SK-N-SH (cell line): ENCODE data around the gene DISP2. TPM values are rescaled to one million over a fixed set of nuclear protein-coding genes. Genes with fewer than 3 reads are reported as not detected.

Source experiments
- CTCF ChIA-PET: fragments of 300-600, 350-600 bp; formaldehyde crosslinking; extraction: SDS; loops from one replicate; lab custom pipeline; 2021; lab: Yijun Ruan, JAX
- POLR2A ChIA-PET: fragments of 350-600 bp; sonication (Branson Sonifier 250); formaldehyde crosslinking; extraction: SDS; loops from one replicate; lab custom pipeline; 2020; ENCODE audit warnings: antibody characterized with exemption, inconsistent platforms; lab: Yijun Ruan, JAX
- DNase-seq: peaks from one replicate; pipeline ENCODE4 v3.0.0; 2012
- H2AFZ ChIP-seq: fragments of 200-600 bp; sonication (generic); 2 replicates; pipeline ENCODE4 v1.8.1; 2016; ENCODE audit warnings: antibody characterized with exemption, mild to moderate bottlenecking, low read depth
- H3F3A ChIP-seq: fragments of 200-600 bp; sonication (generic); replicated peaks from 2 replicates; pipeline ENCODE3; 2016; ENCODE audit warnings: antibody characterized with exemption, mild to moderate bottlenecking; ENCODE audit not compliant: insufficient read depth
- H3K27ac ChIP-seq, 2 experiments: fragments of 200-500 bp in 1 of 2; fragments of 200-600 bp in 1 of 2; sonication (Bioruptor generic) in 1 of 2; sonication (generic), shearing (Covaris generic) in 1 of 2; 2 replicates each; pipeline versions ENCODE4 v1.5.1 to v1.6.1; 2014 to 2016; ENCODE audit warnings: low read depth in 2 of 2, inconsistent platforms in 1 of 2, low read length in 1 of 2, mild to moderate bottlenecking in 1 of 2, mixed read lengths in 1 of 2
- H3K27me3 ChIP-seq: fragments of 200-600 bp; sonication (generic), shearing (Covaris generic); 2 replicates; pipeline ENCODE4 v1.6.1; 2016; ENCODE audit warnings: mixed run types; ENCODE audit not compliant: insufficient read depth
- H3K36me3 ChIP-seq, 2 experiments: fragments of 200-500 bp in 1 of 2; fragments of 200-600 bp in 1 of 2; sonication (Bioruptor generic) in 1 of 2; sonication (generic) in 1 of 2; replicated peaks in 1 of 2; 2 replicates each; pipeline versions ENCODE3 to v1.5.1; 2014 to 2016; ENCODE audit warnings: low read length in 1 of 2, mild to moderate bottlenecking in 1 of 2; ENCODE audit not compliant: insufficient read depth in 2 of 2, control insufficient read depth in 1 of 2
- H3K4me1 ChIP-seq, 2 experiments: fragments of 200-500 bp in 1 of 2; fragments of 200-600 bp in 1 of 2; sonication (Bioruptor generic) in 1 of 2; sonication (generic), shearing (Covaris generic) in 1 of 2; 2 replicates each; pipeline versions ENCODE4 v1.5.1 to v1.6.1; 2014 to 2016; ENCODE audit warnings: low read depth in 1 of 2, low read length in 1 of 2, mixed run types in 1 of 2; ENCODE audit not compliant: insufficient read depth in 2 of 2, control insufficient read depth in 1 of 2
- H3K4me2 ChIP-seq: fragments of 200-600 bp; sonication (generic), shearing (Covaris generic); 2 replicates; pipeline ENCODE4 v1.6.1; 2017; ENCODE audit warnings: mixed run types
- H3K4me3 ChIP-seq, 2 experiments: fragments of 200-500 bp in 1 of 2; fragments of 200-600 bp in 1 of 2; sonication (Bioruptor generic) in 1 of 2; sonication (generic), shearing (Covaris generic) in 1 of 2; 2 replicates each; pipeline versions ENCODE4 v1.5.1 to v1.8.1; 2014 to 2016; ENCODE audit warnings: low read depth in 2 of 2, inconsistent platforms in 1 of 2, low read length in 1 of 2, mild to moderate bottlenecking in 1 of 2, mixed read lengths in 1 of 2, moderate library complexity in 1 of 2
- H3K79me2 ChIP-seq: fragments of 200-600 bp; sonication (generic); 2 replicates; pipeline ENCODE4 v1.8.1; 2017; ENCODE audit warnings: mild to moderate bottlenecking; ENCODE audit not compliant: insufficient read depth
- H3K9ac ChIP-seq: fragments of 200-600 bp; sonication (generic); 2 replicates; pipeline ENCODE4 v1.6.1; 2017; ENCODE audit warnings: mixed run types
- H3K9me2 ChIP-seq: fragments of 200-600 bp; sonication (generic); 2 replicates; pipeline ENCODE4 v1.6.1; 2017; ENCODE audit warnings: mixed run types
- H3K9me3 ChIP-seq: fragments of 200-600 bp; sonication (generic); 2 replicates; pipeline ENCODE4 v1.6.1; 2017; ENCODE audit warnings: mixed run types, mild to moderate bottlenecking, moderate library complexity
- H4K20me1 ChIP-seq: fragments of 200-600 bp; sonication (generic); 2 replicates; pipeline ENCODE4 v1.6.1; 2017; ENCODE audit warnings: mild to moderate bottlenecking, mixed run types; ENCODE audit not compliant: insufficient read depth
- CHD2 ChIP-seq: fragments of 150-350 bp; IDR thresholded peaks from 2 replicates; pipeline ENCODE4 v1.6.1; 2018; ENCODE audit warnings: low read length; ENCODE audit not compliant: partially characterized antibody
- IRF3 ChIP-seq: fragments of 150-350 bp; IDR thresholded peaks from 2 replicates; pipeline ENCODE4 v1.6.1; 2016; ENCODE audit warnings: mild to moderate bottlenecking, low read depth, low read length
- MAX ChIP-seq: IDR thresholded peaks from 2 replicates; pipeline ENCODE4 v1.4.0; 2012; ENCODE audit warnings: low read depth
- MEF2A ChIP-seq: IDR thresholded peaks from 2 replicates; pipeline ENCODE4 v1.4.0; 2012; ENCODE audit warnings: low read depth, borderline replicate concordance
- PBX3 ChIP-seq: IDR thresholded peaks from 2 replicates; pipeline ENCODE4; 2012
- POLR2AphosphoS5 ChIP-seq: IDR thresholded peaks from 2 replicates; pipeline ENCODE4 v1.6.1; 2012; ENCODE audit warnings: low read depth, low read length
- RCOR1 ChIP-seq: fragments of 150-350 bp; IDR thresholded peaks from 2 replicates; pipeline ENCODE4 v1.6.1; 2017; ENCODE audit warnings: antibody characterized with exemption, low read length
- REST ChIP-seq: IDR thresholded peaks from 2 replicates; pipeline ENCODE4 v1.6.1; 2012; ENCODE audit warnings: mild to moderate bottlenecking, low read depth, low read length, moderate library complexity
- RFX5 ChIP-seq: IDR thresholded peaks from 2 replicates; pipeline ENCODE4 v1.6.1; 2012; ENCODE audit warnings: mild to moderate bottlenecking, improper control_type of control experiment, low read length
- SMC3 ChIP-seq: IDR thresholded peaks from 2 replicates; pipeline ENCODE4 v1.6.1; 2012; ENCODE audit warnings: low read depth, low read length, improper control_type of control experiment
- USF2 ChIP-seq: fragments of 150-350 bp; IDR thresholded peaks from 2 replicates; pipeline ENCODE4 v1.6.1; 2017; ENCODE audit warnings: antibody characterized with exemption, low read length, low read depth, borderline replicate concordance
- ZBTB33 ChIP-seq: IDR thresholded peaks from 2 replicates; pipeline ENCODE4 v1.4.0; 2012; ENCODE audit warnings: low read depth, borderline replicate concordance
- WGBS: methylation state at CpG from one replicate; pipeline ENCODE4 v1.1.6; 2017; ENCODE audit warnings: low lambda C conversion rate; 5-methylcytosine and 5-hydroxymethylcytosine counted together
- polyA plus RNA-seq, 3 experiments: library from polyadenylated mRNA; depleted of rRNA; stranded (reverse); fragments of >200 nt; gene quantifications; 2 replicates each; pipeline ENCODE4 v1.2.3, GENCODE V29; 2012

DISP2 gene
- polyA plus RNA-seq, 1 of the 3 experiments (the other 2 are of a cell fraction): 0.12 TPM

GRCh38 chr15:40413036-40413435 lies 55.0 kb downstream of the DISP2 start:
- Histone ChIP-seq H3K9ac (no peak overlapping the region), H3K27me3 (no peaks in the 10 kb centered on the region), H3K9me3 (no peaks in the 10 kb centered on the region), H3K4me1 (no peaks in the 10 kb centered on the region), H2AFZ (no peak overlapping the region), H3K4me2 (no peak overlapping the region), H3K9me2 (no peaks in the 10 kb centered on the region), H3K79me2 (no peaks in the 10 kb centered on the region; the same call in 1 of the 2 replicates), H3K4me3 (no peak overlapping the region), H4K20me1 (no peaks in the 10 kb centered on the region), H3K36me3 (peaks cover 33 to 64% of the 10 kb centered on the region in 2 experiments), H3F3A (no peaks in the 10 kb centered on the region), H3K27ac (no peak overlapping the region)
- TF ChIP-seq REST (peak; percentile 71; the same call in 1 of the 2 replicates), IRF3 (no peak), MAX (no peak)
- POLR2A ChIA-PET: interaction anchor here (0.5 to 1.1 kb wide), 2 partner anchors 42 to 727 kb away, joined by 3 read pairs; no protein-coding TSS in a partner anchor
- WGBS: 87% methylated on average over 8 of the region's 9 CpGs
- DNase-seq: no peak
- CTCF ChIA-PET: interaction anchor here (0.8 to 16.9 kb wide), 3 partner anchors 9 to 183 kb away, joined by 3 to 299 read pairs (median 4); partner anchors contain the start of gene CCDC9B

GRCh38 chr15:40414816-40415215 lies 56.8 kb downstream of the DISP2 start:
- no peaks in the 10 kb centered on the region for H3K9me2 ChIP-seq
- no peak overlapping the region for H3K4me2 ChIP-seq
- no peaks in the 10 kb centered on the region for H4K20me1 ChIP-seq
- ChIA-PET POLR2A (interaction anchor here (1.0 to 2.0 kb wide), 2 partner anchors 9 to 10 kb away, joined by 3 to 8 read pairs; partner anchors contain the start of gene IVD), CTCF (interaction anchor here (1.2 to 16.9 kb wide), 2 partner anchors 75 to 104 kb away, joined by 4 to 299 read pairs; partner anchors contain the start of gene CCDC9B)
- H3K27me3 ChIP-seq: no peaks in the 10 kb centered on the region
- 100% methylated on average over 1 of the region's 7 CpGs for WGBS
- TF ChIP-seq RFX5: no peak
- TF ChIP-seq PBX3: no peak
- no peak for TF ChIP-seq POLR2AphosphoS5
- no peak for TF ChIP-seq ZBTB33
- no peak for TF ChIP-seq CHD2
- TF ChIP-seq SMC3: no peak
- TF ChIP-seq RCOR1: no peak
- TF ChIP-seq USF2: no peak
- TF ChIP-seq MEF2A: no peak
- no peaks in the 10 kb centered on the region for H3K4me1 ChIP-seq
- H2AFZ ChIP-seq: no peak overlapping the region
- no peak for DNase-seq
- no peaks in the 10 kb centered on the region for H3F3A ChIP-seq
- no peaks in the 10 kb centered on the region for H3K79me2 ChIP-seq
- no peak overlapping the region for H3K27ac ChIP-seq
- no peak overlapping the region for H3K4me3 ChIP-seq
- H3K9me3 ChIP-seq: no peaks in the 10 kb centered on the region
- no peak overlapping the region for H3K9ac ChIP-seq
- peaks cover 21 to 55% of the 10 kb centered on the region in 2 experiments for H3K36me3 ChIP-seq
